Left lobe of liver (tissue), 2 donors: Measurements from ENCODE around the gene RNF152. TPM values are rescaled to one million over a fixed set of nuclear protein-coding genes. Genes with fewer than 3 reads are reported as not detected.

Experiments
- ATAC-seq: fragments of 200-7000 bp; cut with Tn5 transposase; one replicate; pipeline ENCODE4 v1.9.1; 2020; ENCODE audit warnings: mild to moderate bottlenecking, moderate library complexity
- DNase-seq: peaks from one replicate; pipeline ENCODE4 v3.0.0-alpha.2; 2020; ENCODE audit warnings: low spot score
- total RNA-seq: library from RNA; stranded (reverse); gene quantifications from one replicate; pipeline ENCODE4 v1.2.1, GENCODE V29; 2021
- donor health status: DM: no; HTN: no; CAD: no; lungs with moderate emphysema.
- donor health status: DM: no; HTN: yes; CAD: no.

RNF152 gene, protein sequence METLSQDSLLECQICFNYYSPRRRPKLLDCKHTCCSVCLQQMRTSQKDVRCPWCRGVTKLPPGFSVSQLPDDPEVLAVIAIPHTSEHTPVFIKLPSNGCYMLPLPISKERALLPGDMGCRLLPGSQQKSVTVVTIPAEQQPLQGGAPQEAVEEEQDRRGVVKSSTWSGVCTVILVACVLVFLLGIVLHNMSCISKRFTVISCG
- 102 TPM for total RNA-seq

DNA sequence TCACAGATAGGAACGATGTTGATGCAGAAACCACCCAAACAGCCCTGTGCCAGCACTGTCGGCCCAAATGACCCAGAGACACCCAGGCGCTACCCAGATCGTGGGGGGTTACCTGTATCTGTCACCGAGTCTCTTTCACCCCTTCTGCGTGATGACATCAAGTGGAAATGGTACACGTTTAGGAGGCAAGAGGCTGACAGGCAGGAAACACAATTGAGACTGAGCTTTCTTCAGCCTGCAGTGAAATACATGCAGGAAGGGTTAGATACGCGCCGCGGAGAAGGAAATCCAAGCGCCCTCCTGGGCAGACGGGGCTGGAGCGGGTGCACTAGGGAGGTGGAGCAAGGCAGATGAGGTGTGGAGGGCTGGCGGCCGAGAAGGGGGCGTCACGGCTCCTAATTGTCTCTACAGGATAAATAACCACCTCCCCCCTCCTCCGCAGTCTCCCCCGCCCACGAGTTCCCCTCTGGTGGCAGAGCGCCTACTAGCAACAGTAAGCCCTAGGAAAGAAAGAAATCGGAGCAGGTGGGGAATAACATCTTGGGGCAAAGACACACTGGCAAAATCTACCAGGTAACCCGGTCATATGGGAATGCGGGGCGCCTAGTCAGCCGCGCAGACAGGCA, at the start of gene RNF152:
Gene RNF152, minus strand, starts transcription at position 325 of the 626 bp plus-strand sequence. CDS start 76,544 bp downstream, outside the sequence.
- DNase-seq (peak; percentile 65), ATAC-seq (peak; percentile 30)

DNA sequence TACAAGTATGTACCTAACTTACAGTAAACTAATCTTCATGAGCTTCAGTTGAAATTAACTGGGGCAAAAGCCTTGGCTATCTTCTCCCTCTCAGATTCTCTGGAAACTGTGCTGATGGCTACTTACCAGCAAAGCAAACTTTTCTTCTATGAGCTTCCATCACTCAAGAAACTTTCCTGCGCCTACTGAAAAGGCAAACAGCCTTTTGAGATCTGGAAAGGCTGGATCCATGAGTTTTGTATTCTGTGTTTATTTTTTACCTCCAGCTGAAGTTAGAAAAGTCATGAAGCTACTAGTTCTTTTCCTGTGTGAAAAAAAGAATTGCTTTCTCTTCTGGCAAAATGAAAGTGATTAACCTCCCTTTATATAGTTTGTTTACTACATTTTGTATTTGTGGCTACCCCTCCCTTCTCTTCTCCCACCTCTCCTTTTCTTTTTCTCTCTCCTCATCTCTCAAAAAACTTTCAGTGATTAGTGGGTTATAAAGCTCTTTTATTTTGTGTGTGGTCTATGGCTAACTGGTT, 49.2 kb upstream of the RNF152 start:
- ATAC-seq: no peak
- DNase-seq: no peak

DNA sequence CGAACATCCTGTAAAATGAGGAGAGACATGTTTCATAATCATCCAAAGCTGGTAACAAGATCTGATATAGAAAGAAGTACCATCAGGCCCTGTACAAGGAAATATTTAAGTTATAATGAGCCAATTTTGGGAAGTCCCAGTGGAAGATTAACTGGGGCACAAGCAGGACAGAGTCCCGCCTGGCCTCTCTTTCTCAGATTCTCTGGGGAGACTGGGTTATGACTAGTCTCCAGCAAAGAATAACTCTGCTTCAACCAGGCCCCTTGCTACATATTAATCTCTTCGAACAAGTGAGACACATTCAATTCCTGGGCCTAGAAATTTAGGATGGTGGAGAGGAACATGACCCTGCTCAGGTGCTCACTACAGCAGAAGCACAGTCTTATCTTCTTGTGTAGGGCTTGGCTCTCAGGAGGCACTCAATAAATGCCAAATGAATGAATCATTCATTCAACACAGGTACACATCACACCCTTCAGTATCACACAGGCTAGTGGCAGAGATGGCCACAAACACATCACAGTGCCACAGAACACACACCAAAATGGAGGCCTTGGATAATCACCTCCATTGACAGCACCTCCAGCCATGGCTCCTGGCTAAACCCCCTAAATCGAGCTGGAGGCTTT, 46.4 kb upstream of the RNF152 start:
- no peak for DNase-seq
- ATAC-seq: no peak

- no peak for DNase-seq
- ATAC-seq: no peak
These were observed 42.6 kb upstream of the RNF152 start for GRCh38 chr18:61935362-61935761.

GRCh38 chr18:61931654-61932379, 39.0 kb upstream of the RNF152 start:
- ATAC-seq: no peak
- DNase-seq: no peak

DNA sequence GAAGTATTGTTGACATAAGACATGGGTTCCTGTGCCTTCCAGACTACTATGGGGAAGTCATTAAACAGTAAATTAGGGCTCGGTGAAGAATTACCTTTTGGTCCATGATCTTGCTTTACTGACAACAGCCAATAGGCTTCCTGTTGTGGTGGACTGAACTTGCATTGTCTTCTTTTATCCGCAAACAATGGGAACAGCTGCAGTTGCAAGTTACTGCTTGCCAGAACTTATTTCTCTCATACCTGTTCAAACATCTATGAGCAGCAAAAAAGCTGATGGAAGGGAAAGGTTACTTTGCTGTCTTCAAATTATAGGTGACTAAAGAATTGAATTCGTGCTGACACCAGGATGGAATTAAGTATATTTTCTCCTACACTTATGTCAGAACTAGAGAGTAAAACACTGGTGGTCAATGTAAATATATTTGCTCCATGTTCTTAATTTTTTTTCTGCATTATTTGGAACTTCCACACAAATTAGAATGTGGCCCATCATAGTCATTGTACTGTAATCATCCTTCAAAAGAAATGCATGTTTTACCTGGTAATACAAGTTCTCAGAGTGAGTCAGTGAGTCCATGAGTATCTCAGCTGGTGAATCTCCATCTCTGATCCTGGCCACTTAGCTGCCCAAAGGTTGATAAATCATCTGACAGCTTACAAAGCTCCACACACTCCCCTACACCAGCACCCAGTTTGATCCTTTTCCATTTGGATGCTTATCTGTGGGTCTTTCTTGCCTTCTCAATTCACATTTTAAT, 37.3 kb upstream of the RNF152 start:
- ATAC-seq (no peak), DNase-seq (no peak)

GRCh38 chr18:61926532-61926931, 33.7 kb upstream of the RNF152 start:
- no peak for DNase-seq
- ATAC-seq: no peak

GRCh38 chr18:61924550-61924949, 31.7 kb upstream of the RNF152 start:
- no peak for DNase-seq
- no peak for ATAC-seq

DNA sequence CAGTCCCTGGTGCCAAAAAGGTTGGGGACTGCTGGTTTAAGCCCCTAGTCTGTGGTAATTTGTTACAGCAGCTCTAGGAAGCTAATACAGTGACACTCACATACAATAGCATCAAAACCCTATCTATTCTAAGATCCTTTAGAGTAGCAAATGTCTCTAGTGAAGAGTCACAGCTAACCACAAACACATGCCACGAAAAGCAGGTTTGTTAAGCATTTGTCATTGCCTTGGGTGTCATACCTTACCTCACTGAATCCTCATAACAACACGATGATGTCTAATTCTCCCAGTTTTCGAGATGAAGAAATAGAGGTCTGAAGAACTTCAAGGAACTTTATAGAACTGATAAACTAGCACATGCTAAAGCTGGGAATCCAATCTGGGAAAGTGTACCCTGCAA, 29.6 kb upstream of the RNF152 start:
- ATAC-seq: no peak
- no peak for DNase-seq

- DNase-seq (no peak), ATAC-seq (peak; percentile 23)
These were observed 28.9 kb upstream of the RNF152 start for GRCh38 chr18:61921621-61922235.

DNA sequence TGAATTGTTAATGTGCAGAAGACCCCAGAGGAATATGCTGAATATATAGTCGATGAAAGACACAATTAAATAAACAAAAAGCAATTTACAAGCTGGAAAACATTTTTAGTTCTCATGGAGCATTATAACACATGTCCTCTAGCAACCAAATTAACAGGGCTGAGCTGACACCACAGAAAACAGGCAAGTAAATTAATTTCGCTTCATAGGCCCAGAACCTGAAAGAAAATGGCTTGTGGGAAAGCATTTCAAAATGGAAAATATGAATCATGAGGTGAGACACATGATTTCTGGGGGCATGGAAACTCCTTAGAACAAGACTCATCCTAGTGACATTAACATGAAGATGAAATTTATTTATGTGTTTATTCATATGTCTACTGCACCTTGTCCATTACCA, 25.0 kb upstream of the RNF152 start:
- no peak for DNase-seq
- ATAC-seq: no peak

- DNase-seq: no peak
These were observed 19.7 kb upstream of the RNF152 start for GRCh38 chr18:61912476-61912875.

GRCh38 chr18:61910101-61910500, 17.3 kb upstream of the RNF152 start:
- ATAC-seq: no peak
- no peak for DNase-seq

More at GRCh38 chr18:61912476-61912875, 19.7 kb upstream of the RNF152 start:
- no peak for ATAC-seq

DNA sequence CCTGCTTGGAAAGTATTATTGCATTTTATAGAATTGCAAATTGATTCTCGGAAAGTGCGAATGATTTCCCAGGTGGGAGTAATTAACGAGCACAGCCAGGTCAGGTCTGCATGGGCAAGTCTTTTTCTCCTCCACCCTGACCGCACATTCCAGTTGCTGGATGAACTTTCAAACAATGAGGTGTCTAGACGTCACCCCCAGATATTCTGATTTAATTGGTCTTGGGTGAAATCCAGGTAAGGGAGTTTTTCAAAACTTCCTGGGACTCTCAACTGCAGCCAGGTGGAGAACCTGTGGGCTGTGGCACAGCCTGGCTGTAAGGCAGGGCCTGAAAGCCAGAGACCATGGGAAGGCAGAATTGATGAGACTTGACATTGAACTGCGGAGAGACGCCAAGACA, 15.9 kb upstream of the RNF152 start:
- no peak for DNase-seq
- ATAC-seq: no peak

GRCh38 chr18:61901323-61901986, 8.6 kb upstream of the RNF152 start:
- ATAC-seq (peak; percentile 65), DNase-seq (no peak)

GRCh38 chr18:61900504-61901281, 7.9 kb upstream of the RNF152 start:
- DNase-seq (peak; percentile 51), ATAC-seq (peak; percentile 50)

GRCh38 chr18:61898640-61899101, 5.9 kb upstream of the RNF152 start:
- DNase-seq (peak; percentile 90), ATAC-seq (peak; percentile 52)

- ATAC-seq (peak; percentile 24), DNase-seq (peak; percentile 78)
These were observed 4.0 kb upstream of the RNF152 start for GRCh38 chr18:61896757-61897156.

- no peak for ATAC-seq
These were observed 3.3 kb upstream of the RNF152 start for GRCh38 chr18:61896118-61896517.

More at GRCh38 chr18:61896118-61896517, 3.3 kb upstream of the RNF152 start:
- no peak for DNase-seq
